ENCODE measurements around the gene IRAK1.

IRAK1 gene

DNA sequence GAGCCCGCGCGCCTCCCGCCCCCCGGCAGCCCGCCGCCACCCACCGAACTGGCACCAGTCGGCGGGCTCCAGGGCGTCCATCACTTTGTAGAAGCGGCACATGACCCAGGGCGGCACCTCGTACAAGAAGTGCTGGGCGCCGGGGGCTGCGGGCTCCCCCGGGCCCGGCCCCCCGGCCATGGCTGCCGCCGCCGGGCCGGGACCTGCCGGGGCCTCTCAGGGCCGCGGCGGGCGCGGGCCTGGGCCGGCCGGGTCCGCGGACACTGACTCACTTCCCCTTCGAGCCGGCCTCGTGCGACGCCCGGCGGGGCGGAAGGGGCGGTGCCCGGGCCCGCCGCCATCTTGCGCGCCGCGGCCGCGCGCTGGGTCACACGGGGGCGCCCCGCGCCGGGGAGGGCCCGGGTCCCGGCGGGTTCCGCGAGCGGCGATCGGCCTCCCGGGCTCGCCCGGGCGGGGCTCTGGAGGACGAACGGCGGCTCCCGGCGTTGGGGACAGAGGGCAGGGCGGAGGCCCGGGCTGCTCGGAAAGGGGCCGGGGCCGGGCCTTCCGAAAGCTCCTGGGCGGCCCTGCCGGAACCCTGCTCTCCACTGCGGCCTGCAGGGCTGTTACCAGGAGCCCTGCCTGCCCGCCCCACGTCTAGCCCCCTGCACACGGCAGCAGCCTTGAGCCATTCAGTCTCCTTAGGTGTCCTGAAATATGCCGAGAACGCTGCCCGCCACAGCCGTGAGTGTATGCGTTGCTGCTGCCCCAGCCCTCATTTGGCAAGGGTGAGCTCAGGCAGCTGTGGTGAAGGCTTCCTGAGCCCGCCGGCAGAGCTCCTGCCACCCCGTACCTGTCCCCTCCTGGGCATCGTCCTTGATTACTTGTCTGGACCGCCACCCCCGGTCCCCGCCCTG is at the start of gene IRAK1:
IRAK1 (minus strand) TSS at position 270 of the 896 bp plus-strand sequence; CDS start at position 180, 90 bp downstream.
- peak; percentile 5 for DNase-seq

DNA sequence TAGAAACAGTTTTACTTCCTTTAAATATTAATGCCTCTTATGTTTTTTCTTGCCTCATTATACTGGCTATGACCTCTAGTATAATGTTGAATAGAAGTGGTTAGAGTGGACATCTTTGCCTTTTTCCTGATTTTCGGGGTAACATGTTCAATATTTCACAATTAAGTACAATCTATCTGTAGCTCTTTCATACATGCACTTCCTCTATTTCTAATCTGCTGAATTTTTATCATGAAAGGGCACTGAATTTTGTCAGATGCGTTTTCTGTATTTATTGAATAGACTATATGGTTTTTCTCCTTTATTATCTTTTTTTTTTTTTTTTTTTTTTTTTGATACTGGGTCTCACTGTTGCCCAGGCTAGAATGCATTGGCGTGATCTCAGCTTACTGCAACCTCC is 48.9 kb upstream of the IRAK1 start:
- DNase-seq = no peak

DNA sequence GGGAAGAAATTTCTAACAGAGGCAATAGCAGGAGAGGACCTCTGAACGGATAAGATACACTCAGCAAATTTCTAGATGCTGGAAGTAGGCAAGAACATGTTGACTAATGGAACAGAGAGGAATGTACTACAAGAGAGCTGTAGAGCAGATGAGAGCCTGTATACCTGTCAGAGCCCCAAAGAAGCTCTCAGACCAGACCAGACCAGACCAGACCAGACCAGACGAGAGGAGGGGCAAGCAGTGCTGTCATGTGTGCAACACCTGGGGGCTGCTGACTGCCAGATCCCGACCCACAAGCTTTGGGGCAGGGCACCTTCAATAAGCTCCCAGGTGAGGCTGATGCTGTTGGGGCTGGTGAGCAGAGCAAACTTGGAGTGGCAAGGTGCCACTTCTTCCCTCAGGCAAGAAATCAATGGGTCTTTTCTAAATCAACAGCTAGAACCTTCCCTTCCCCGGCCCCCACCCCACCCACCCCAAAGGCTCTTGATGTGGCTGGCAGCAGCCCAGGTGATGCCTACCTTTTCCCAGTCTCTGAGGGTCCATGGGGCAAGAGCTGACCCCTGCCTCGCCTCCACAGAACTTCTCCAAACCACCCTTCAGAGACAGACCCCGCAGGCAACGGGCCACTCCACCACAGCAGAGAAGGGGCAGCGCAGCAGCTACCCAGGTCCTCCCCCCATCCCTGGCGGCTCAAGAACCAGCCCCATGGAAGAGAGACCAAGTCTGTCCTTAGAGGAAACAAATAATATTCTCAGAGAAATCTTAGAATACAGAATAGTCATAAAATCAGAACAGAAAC is 45.1 kb upstream of the IRAK1 start:
- DNase-seq = no peak

DNA sequence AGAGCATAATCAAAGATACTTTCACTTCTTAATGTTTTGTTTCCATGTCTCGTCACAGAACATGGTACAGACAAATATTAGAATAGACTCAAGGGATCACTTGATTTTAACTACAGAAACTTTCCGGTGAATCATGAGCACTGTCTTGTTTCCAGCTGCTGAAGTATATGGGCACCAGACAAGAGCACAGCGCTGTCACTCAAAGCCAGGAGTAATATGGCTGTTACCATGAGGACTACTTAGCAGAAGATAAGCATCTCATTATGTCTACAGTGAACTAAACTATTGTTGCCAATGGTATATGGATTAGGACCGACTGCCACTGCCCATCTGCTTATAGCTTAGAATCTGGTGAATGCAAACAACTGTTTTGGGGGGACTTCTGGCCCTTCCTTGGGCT is 43.5 kb upstream of the IRAK1 start:
- DNase-seq = no peak

DNA sequence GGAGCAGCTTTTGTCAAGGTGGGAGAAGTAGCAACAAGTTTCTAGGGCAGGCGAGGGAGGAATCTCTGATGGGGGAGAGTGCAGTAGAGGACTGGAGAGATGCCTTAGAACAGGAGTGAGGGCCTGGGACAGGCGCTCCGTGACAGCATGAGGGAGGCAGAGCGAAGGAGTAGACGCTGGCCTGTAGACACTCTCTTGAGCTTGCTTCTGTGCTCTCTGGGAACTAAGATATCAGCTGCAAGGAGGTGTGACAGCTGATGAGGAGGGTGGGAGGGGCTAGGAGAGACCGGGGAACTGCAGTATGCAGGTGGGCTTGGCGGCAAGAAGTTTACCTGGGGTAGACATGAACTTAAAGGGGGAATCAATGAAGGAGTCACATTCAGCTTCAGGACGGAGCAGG is 42.1 kb upstream of the IRAK1 start:
- no peak for DNase-seq

DNA sequence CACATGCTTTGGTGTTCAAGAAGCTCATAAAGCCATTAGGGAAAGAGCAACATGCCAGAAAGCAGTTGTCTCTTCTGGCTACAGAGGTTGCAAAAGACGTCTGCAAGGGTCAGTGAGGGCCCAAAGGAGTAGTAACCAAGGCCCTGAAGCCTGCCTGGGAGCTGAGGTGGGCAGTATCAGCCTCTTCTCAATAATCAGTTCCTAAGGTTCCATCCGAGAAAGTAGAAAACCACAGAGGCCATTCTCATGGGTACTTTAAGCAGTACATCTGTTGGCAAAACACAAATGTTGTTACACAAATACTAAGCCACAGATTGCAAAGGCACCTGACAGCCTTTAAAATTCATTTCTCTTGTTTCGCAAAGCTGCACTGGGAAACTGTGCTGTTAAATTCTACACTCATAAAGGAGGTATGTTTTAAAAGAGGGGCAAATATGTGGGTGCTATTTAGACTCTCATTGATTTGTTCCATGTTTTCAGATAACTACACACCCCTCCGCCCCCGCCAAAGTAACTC is 40.1 kb upstream of the IRAK1 start:
- no peak for DNase-seq

DNA sequence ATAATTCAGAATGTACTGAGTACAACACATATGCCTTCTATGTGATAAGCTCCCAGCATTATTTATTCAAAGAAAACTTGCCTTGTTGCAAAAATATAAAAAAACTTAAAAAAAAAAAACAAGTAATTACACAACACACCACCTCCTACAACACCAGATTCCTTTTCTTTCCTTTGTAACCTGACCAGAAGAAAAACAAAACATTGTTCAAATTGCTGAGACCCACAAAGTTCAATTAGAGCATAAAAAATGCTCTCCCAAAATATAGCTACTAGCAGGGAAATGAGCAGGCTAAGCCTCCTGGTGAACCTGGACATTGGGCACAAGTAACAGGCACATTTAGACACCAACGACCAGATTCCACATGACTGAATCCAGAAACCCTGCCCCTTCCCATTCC is 39.5 kb upstream of the IRAK1 start:
- DNase-seq = no peak

DNA sequence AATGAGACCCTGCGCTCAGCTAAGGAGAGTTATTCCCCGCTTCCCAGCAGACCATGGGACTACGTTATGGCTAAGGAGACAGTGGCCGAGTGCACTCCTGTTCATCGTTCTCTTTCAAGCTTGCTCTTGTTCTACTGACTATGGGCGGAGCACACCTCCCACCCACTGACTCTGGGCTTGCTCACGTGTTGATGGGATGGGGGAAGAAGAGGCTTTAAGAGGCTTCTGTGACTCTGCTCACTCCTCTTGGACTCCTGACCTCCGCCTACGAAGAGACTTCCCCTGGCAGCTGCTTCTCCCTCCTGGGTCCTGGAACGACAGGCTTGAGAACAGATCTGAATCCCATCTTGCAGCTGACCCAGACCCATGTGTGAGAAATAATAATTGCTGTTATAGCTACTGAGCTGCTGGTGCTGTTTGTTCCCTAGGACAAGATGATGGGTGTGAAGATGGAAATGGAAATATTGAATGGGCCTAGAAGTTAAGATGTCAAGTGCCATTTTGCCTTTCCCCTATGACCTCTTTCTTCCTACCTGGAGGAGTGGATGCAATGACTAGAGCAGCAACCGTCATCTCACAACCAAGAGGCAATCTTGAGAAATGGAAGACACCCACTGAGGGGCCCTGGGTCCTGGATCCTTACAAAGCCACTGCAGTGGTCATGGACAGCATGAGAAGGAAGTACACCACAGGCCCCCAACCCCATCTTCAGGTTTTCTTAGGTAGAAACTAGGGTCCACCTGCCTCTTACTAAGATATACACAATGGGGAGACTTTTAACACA is 38.7 kb upstream of the IRAK1 start:
- DNase-seq = no peak

DNA sequence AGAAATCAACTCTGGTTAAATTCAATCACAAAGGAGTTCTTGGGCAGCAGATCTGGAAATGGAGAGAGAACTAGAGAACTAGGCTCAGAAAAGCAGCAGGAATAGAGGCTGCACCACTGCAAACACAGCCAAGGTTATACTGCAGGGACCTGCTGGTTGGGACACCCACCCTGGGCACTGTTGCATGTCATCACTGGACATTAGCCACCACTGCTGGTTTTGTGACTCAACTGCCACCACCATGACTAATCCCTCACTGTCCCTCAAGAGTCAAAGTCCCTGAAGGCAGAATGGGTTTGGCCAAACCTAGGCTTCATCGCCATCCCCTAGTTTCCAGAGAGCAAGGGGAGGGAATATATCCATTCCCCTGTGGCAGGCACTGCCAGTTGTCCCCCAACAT is 38.1 kb upstream of the IRAK1 start:
- no peak for DNase-seq

DNA sequence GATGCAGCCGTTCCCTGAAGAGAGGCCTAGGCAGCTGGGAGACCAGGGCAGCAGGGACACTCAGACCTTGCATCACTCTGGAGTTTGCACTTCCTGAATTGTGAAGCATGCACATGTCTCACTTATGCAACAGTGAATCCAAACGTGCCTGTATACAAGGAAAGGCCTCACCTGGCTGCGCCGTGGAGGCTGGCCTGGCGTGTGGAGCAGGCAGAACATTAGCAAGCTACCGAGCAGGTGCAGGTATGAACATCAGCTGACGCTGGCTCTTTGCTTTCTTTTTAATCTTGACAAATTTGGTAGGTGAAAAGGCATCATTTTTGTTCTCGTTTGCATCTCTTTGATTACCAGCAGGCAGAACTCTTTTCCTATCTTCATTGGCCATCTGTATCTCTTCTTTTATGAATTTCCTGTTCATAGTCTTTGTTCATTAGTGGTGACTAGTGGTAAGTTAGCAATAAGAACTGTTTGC is 37.1 kb upstream of the IRAK1 start:
- DNase-seq = no peak

DNA sequence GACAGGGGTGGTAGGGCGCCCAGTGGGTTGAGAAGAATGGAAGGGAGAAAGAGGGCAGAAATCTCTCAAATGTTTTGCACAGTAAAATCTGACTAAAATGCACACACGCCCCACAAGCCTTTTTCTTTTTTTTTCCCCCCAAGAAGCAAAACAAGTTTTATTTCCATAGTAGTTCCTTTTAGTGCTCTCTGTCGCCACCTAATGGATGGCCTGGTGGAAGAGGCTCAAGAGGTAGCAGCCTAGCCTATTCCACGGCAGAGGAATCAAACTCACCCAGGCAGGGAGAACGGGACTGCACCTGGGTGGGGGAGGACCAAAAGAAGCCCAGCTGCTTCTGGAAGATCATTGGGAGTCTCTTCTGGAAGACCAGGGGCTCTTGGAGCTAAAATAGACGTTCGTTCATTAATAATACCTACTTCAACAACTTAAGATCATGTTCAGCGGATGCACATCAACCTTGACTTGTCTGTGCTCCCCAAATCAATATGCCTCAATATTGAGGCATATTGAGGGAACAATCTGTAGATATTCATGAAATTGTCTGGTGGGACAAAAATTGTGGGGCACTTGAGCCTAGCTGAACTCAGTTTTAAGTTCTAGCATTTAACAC is 31.6 kb upstream of the IRAK1 start:
- DNase-seq = no peak

DNA sequence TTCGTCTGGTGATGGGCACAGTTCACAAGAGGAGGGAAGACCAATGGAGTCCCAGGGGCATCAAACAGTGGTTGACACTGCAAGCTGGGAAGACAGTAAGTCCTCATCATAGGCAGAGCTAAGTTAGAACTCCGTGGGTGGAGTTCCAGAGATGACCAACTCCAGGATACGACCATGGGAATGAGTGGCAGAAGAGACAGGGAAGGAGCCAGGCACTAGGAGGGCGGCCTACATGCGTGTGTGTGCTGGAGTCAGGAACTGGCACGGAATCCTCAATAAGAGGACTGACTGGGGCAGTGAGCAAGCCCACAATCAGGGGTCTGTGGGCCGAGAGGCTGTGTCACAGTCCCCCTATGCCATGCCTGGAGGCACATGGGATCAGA is 30.4 kb upstream of the IRAK1 start:
- no peak for DNase-seq

DNA sequence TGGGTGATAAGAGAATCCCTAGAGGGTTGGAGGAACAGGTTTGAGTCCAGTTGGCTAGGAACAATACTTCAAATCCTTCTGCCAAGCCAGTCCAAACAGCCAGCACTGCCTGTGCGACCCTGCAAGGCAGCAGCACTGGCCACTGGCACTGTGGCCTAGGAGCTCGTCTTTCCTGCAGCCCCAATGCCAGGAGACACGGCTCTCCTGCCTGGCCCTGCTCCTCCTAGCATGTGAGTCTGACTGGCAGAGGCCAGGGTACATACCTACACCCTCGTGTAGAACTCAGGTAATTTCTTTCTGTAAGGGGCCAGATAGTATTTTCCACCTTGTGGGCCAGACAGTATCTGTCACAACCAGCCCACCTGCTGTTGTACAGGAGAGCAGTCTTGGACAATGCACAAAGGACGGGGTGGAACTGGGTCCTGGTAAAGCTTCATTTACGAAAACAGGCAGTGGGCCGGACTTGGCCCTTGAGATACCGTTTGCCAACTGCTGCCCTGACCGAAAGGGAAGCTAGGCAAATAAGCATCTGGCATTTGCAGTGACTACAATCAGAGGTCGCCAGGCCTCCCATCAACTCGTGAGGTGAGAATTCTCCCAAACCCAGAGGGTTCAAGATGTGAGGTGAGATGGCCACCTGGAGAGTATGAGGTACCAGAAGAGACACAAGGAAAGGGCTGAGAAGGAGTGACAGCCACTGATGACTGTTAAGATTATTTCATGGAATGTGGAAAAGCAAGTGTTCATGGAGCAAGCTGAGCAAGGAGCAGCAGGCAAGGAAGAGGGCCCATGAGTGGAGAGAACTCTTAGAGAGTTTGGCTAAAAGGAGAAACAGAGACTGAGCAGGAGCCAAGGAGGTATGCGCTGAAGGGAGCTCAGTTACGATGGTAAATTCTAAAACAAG is 29.8 kb upstream of the IRAK1 start:
- DNase-seq = no peak

DNA sequence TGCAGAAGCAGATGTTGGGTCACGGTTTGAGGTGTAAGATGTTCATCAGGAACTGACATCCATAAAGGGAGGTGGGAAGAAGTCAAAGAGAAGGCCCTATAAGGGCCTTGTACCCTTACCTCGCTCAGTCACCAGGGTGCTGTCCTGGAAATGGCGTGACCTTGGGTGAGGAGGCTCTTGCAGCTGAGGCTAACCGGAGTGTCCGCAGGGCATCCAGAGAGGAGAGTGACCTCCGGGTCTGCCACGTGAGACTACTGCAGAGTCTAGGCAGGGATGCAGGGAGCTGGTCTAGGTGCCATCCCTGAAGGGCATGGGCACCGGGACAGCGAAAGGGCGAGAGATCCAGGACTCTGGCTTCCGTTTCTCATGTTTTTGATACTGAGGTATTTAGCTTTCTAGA is 28.7 kb upstream of the IRAK1 start:
- DNase-seq = no peak

DNA sequence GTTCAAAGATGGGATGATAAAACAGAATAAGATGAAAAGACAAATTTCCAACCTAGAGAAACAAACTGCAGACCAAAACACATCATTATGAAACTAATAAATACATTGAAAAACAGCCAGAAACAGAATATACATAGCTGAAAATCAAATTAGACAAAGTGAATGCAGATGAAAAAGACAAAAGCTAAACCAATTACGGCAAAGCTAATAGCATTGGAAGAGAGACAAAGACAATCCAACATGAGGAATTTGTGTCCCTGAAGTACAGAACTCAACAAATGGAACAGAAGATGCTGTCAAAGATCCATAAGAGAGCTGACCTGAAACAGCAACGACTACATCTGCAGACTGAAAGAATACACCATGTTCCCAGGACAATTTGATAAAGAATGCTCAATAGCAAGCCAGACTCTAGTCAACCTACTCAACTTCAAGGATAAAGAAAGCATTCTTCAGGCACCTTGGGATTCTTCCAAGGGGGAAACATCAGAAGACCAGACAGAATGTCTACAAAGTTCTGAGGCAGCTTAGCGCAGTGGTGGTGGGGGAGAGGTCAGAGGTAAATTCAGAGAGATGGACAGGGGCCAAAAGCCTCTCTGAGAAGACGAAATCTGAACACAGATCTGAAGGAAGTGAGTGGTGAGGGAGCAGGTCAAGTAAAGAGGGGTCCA is 27.4 kb upstream of the IRAK1 start:
- no peak for DNase-seq

DNA sequence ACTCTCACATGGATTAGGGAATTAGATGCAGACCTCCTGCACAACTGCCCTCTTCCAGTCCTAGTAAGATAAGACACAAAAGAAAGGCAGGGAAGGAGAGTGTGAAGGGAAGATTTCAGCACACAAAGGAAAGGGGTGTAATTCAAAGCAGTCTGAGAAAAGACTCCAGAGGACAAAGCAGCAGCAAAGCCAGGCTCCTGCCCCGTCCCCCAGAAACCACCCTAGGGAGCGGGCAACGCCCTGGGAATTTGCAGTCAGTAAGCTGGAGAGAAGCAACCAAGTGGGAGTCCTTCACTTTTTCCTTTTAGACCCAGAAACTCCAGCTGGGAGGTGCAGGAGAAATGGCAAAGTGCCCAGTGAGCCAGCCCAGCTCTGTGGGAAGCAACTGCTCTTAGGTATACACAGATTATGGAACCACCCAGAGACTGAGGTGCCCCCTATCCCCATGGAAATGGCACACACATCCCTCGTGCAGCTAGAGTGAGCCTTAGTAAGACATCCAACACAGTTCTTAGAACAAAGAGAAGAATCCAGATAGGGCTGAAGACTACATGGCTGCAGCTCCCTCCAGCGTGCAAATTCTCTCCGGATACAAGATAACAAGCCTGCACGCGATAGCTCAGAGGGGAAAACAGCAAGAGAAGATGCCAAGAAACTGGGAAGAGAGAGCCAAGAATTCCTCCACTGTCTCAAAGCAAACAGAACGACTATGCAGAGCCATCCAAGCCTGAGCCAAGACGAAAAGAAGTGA is 26.5 kb upstream of the IRAK1 start:
- DNase-seq = no peak

DNA sequence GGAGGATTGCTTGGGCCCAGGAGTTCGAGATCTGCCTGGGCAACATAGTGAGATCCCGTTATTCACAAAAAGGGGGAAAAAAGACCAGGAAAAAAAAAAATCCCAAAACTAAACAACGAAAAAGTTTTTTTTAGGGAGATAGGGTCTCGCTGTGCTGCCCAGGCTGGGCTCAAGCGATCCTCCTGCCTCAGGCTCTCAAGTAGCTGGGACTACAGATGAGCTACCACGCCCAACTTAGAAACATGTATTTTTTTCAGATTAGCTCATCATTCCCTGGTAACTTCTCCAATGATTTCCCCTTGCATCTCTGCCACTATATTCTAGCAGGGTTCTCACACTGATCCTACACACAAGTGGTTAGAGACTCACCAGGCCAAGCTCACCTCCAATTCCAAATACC is 24.4 kb upstream of the IRAK1 start:
- no peak for DNase-seq

DNA sequence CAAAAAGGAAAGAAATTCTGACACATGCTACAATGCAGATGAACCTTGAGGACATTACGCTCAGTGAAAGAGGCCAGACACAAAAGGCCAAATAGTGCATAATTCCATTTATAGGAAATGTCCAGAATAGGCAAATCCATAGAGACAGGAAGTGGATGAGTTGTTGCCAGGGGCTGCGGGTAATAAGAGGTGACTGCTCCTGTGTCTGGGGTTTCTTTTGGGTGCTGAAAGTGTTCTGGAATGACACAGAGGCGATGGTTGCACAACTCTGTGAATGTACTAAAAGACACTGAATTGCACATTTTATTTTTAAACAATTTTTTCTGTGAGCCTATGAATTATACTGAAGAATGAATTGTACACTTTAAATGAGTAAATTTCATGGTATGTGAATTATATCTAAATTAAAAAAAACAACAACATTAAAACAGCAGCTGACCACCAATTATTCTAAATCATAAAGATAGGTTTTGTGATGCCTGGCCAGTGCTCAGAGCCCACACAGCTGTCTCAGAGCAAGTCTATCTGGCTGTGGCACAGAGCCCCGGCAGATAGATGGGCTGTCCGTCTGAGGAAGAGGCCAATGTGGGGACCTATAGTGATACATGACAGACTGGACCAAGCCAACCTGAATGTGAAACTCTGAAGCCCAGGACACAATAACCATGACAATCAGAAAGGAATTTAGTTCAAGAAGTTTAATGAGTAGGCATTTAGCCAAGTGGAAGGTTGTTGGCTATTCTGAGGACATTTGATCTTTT is 23.5 kb upstream of the IRAK1 start:
- no peak for DNase-seq

DNA sequence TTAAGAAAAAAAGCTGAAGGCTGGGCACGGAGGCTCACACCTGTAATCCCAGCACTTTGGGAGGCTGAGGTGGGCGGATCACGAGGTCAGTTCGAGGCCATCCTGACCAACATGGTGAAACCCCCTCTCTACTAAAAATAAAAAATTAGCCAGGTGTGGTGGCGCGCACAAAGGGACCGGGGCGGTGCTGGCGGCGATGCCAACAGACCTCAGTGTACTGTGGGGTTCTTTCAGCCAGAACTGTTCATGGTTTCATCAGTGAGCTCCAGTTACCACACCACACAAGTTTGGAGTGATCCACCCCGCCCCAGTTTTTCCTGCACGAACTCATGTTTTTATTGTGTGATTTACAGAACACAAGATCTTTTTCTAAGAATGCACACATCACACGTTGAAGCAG is 21.2 kb upstream of the IRAK1 start:
- no peak for DNase-seq
